GM19455 (cell line): ENCODE measurements around the gene NYAP1.
A peak's percentile ranks its signal among the peaks of the same experiment; 100 is the strongest.
"Not testable (repeated sequence)": the region's sequence is repeated elsewhere in the genome, so short reads cannot be mapped to it uniquely, and the experiment has no call there.

ENCODE experiments used
- ATAC-seq: cut with Tn5 transposase; IDR thresholded peaks from one replicate; pipeline ENCODE4 v1.9.1; 2021; ENCODE audit not compliant: unreplicated experiment

NYAP1 gene

GRCh38 chr7:100481466-100481865 lies 2.3 kb upstream of the NYAP1 start:
- no peak for ATAC-seq

GRCh38 chr7:100482728-100483089 lies 1.0 kb upstream of the NYAP1 start:
- ATAC-seq, result no peak

DNA sequence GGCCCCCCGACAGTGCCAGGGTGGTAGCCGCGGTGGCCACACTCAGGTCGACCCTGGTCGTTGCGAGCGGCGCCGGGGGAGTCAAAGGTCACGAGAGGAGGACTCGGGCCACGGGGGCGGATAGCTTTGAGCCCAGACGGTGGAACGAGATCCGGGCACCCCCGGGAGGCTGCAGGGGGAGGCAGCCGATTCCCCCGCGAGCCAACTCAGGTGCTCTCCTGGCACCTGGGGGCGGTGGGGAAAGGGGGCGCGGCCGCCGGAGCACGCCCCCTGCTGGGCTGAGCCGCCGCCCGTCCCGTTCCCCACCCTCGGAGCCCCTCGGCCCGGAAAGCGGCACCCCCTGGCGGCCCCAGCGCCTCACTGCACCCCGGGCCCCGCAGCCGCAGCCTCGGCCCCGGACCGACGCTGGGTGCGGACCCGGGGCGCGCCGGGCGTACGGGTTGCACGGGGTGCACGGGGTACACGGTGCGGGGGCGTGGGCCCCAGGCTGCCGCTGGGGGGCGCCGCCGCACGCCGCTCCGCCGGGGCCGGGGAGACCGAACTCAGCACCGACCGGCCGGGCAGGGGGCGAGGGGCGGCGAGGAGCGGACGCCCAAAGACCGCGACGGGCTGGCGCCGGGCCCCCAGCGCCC lies 521 bp upstream of the NYAP1 start:
- ATAC-seq, result peak; percentile 59

GRCh38 chr7:100484673-100485045 lies 932 bp downstream of the NYAP1 start:
- no peak for ATAC-seq

DNA sequence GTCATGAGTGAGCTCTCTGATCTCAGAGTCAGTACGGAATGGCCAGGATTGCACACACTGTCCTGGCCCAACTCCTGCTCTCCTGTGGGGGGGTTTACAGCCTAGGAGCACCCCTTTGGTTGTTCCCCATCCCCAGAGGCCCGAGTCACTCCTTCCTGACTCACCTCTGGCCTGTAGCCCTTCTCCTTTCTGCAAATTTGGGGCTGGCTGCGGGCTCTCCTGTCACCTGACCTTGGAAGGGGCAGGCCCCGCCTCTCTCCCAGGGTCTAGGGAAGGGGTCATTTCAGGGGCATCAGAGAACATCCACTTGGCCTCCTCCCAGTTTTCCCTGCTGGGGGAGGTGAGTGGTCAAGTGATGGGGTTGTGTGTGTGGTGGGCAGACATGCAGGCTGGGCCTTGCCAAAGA lies 1.7 kb downstream of the NYAP1 start:
- no peak for ATAC-seq

DNA sequence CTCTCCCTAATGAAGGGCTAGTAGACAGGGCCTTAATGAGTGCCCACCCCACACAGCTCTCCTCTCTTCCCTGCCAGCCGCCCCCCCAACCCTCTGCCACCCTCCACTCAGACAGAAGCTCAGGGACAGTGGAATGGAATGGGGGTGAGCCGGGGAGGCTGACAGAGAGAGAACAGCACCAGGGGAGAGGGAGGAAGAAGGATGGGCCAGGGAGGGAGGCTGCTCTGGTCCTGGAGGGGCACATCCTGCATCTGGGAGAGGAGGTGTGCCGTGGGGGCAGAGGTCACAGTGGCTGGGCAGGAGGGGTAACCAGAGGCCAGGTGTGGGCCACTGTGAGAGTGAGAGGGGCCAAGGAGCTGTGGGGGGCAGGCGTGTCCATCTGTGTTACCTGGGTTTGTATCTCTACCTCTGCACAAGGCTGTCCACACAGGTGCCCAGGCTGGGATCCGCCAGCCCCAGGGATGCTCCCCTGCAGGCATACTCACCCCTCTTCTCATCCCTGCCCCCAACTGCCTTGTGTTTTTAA lies 2.4 kb downstream of the NYAP1 start:
- no peak for ATAC-seq

DNA sequence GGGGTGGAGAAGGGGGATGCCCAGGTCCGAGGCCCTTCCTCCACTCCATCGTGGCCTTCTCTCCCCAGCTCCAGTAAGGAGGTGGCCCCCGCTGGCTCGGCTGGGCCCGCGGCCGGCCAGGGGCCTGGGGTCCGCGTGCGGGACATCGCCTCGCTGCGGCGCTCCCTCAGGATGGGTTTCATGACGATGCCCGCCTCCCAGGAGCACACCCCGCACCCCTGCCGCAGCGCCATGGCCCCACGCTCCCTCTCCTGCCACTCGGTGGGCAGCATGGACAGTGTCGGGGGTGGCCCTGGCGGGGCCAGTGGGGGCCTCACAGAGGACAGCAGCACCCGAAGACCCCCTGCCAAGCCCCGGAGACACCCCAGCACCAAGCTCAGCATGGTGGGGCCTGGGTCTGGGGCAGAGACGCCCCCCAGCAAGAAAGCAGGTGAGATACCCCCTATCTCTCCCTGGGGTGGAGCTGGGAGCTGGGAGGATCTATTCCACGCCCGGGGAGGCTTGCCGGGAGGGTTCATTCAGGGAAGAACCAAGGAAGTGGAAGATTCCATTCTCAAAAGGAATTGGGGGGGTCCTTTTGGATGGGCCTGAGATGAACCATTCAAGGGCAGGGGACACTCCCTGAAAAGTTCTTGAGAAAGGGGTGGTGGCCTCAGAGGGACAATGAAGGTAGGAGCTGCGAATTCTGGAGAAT lies 3.2 kb downstream of the NYAP1 start:
- no peak for ATAC-seq

DNA sequence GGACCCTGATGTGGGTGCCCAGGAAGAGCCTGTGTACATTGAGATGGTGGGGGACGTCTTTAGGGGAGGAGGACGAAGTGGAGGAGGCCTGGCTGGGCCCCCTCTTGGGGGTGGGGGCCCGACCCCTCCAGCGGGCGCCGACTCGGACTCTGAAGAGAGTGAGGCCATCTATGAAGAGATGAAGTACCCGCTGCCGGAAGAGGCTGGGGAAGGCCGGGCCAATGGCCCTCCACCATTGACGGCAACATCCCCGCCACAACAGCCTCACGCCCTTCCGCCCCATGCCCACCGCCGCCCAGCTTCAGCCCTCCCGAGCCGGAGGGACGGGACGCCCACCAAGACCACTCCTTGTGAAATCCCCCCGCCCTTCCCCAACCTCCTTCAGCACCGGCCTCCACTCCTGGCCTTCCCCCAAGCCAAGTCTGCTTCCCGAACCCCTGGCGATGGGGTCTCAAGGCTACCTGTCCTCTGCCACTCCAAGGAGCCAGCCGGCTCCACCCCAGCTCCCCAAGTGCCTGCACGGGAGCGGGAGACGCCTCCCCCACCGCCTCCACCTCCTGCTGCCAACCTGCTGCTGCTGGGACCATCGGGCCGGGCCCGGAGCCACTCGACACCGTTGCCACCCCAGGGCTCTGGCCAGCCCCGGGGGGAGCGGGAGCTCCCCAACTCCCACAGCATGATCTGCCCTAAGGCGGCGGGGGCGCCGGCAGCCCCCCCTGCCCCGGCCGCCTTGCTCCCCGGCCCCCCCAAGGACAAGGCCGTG lies 4.8 kb downstream of the NYAP1 start:
- no peak for ATAC-seq

DNA sequence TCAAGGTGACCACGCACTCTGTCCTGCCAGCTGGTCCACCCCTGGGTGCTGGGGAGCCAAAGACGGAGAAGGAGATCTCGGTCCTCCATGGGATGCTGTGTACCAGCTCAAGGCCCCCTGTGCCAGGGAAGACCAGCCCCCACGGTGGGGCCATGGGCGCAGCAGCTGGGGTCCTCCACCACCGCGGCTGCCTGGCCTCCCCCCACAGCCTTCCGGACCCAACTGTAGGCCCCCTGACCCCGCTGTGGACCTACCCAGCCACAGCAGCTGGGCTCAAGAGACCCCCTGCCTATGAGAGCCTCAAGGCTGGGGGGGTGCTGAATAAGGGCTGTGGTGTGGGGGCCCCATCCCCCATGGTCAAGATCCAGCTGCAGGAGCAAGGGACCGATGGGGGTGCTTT lies 5.4 kb downstream of the NYAP1 start:
- no peak for ATAC-seq

GRCh38 chr7:100489824-100490223 lies 6.1 kb downstream of the NYAP1 start:
- no peak for ATAC-seq

GRCh38 chr7:100490483-100491191 lies 6.9 kb downstream of the NYAP1 start:
- ATAC-seq, result no peak

DNA sequence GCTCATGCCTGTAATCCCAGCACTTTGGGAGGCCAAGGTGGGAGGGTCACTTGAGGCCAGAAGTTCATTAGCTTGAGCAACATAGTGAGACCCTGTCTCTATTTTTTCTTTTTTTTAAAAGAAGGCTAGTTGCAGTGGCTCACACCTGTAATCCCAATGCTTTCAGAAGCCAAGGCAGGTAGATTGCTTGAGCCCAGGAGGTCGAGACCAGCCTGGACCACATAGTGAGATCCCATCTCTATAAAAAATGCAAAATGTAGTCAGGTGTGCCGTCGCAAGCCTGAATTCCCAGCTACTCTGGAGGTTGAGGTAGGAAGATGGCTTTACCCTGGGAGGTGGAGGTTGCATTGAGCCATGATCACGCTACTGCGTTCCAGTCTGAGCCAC lies 7.5 kb downstream of the NYAP1 start:
- ATAC-seq, result no peak

DNA sequence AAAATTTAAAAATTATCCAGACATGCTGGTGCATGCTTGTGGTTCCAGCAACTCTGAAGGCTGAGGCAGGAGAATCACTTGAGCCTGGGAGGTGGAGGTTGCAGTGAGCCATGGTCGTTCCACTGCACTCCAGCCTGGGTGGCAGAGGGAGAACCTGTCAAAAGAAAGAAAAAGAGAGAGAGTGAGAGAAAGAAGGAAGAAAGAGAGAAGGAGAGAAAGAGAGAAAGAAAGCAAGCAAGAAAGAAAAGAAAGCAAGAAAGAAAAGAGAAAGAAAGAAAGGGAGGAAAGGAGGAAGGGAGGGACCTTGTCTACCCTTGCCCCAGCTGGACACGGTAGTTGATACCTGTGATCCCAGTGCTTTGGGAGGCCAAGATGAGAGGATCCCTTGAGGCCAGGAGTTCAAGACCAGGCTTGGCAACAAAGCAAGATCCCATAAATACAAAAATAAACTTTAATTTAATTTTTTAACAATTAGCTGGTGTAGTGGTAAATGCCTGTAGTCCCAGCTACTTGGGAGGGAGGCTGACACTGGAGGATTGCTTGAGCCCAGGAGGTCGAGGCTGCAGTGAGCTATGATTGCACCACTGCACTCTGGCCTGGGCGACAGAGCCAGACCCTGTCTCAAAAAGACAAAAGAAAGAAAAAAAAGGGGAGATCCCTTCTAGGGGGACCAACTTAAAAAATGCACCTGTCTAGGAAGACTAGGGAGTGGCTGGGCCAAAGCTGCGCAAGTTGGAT lies 9.2 kb downstream of the NYAP1 start:
- no peak for ATAC-seq

GRCh38 chr7:100493476-100494264 lies 9.9 kb downstream of the NYAP1 start:
- no peak for ATAC-seq

DNA sequence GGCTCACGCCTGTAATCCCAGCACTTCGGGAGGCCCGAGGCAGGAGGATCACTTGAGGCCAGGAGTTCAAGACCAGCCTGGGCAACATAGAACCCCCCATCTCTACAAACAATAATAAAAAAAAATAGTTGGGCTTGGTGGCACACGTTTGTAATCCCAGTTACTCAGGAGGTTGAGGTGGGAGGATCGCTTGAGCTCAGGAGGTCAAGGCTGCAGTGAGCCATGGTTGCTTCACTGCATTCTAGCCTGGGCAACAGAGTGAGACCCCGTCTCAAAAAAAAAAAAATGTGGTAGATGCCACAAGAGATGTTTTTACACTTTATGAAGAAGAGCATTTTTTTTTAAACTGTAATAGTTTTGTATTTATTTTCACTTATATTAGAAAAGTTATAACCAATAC lies 12.8 kb downstream of the NYAP1 start:
- no peak for ATAC-seq

GRCh38 chr7:100500743-100501142 lies 17.0 kb downstream of the NYAP1 start:
- not testable (repeated sequence) for ATAC-seq

DNA sequence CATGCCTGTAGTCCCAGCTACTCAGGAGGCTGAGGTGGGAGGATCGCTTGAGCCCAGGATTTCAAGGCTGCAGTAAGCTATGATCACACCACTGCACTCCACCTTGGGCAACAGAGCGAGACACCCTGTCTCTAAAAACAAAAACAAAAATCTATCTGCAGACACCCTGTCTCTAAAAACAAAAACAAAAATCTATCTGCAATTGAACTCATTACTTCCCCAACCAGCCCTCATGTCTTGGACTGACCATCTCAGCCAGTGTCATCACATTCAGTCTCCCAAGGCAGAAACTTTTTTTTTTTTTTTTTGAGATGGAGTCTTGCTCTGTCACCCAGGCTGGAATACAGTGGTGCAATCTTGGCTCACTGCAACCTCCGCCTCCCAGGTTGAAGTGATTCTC lies 20.3 kb downstream of the NYAP1 start:
- not testable (repeated sequence) for ATAC-seq

GRCh38 chr7:100504887-100505611 lies 21.3 kb downstream of the NYAP1 start:
- no peak for ATAC-seq

DNA sequence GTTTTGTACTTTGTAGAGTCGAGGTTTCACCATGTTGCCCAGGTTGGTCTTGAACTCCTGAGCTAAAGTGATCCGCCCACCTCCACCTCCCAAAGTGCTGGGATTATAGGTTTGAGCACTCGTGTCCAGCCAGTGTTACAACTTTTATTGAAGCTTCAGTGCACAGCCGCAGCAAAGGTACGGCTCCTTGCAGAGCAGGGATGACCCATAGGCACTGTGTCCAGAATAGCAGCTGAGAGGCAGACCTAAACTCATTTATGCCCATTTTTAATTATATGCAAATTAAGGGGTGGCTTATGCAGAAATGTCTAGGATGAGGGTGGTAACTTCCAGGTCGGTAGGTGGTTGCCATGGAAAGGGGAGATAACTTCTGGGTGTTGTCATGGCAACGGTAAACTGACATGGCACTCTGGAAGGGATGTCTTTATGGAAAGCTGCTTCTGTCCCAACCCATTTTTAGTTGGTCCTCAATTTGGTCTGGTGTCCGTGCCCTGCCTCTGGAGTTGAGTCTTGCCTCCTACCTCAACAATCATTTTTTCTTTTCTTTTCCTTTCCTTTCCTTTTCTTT lies 22.7 kb downstream of the NYAP1 start:
- no peak for ATAC-seq
